GM12878 (cell line): ENCODE results near the gene PLEKHO1. TPM values are rescaled to one million over a fixed set of nuclear protein-coding genes. Genes with fewer than 3 reads are reported as not detected.

Experiments
- BRCA1 ChIP-seq: IDR thresholded peaks from 2 replicates; pipeline ENCODE4 v1.6.1; 2011; ENCODE audit warnings: low read depth, low read length, improper control_type of control experiment
- CREB1 ChIP-seq: IDR thresholded peaks from 2 replicates; pipeline ENCODE4 v1.6.1; 2012; ENCODE audit warnings: low read depth, mild to moderate bottlenecking, inconsistent platforms
- GATAD2B ChIP-seq: fragments of 450-650 bp; conservative IDR thresholded peaks from 2 replicates; pipeline ENCODE4 v1.6.1; 2017; ENCODE audit warnings: low read depth, mild to moderate bottlenecking, moderate library complexity
- KLF5 ChIP-seq: fragments of 450-650 bp; IDR thresholded peaks from 2 replicates; pipeline ENCODE4 v1.6.1; 2014; ENCODE audit warnings: mild to moderate bottlenecking; ENCODE audit not compliant: partially characterized antibody
- NFYB ChIP-seq: IDR thresholded peaks from 2 replicates; pipeline ENCODE4 v1.6.1; 2011; ENCODE audit warnings: low read depth, mild to moderate bottlenecking, low read length, improper control_type of control experiment, moderate library complexity; ENCODE audit not compliant: insufficient read depth
- POLR2AphosphoS2 ChIP-seq: IDR thresholded peaks from 2 replicates; pipeline ENCODE4 v1.6.1; 2011; ENCODE audit warnings: low read depth, mild to moderate bottlenecking, low read length, improper control_type of control experiment, moderate library complexity
- SMAD1 ChIP-seq: fragments of 450-650 bp; IDR thresholded peaks from 2 replicates; pipeline ENCODE4 v1.6.1; 2018; ENCODE audit warnings: mild to moderate bottlenecking, low read depth; ENCODE audit not compliant: partially characterized antibody
- SPI1 ChIP-seq: IDR thresholded peaks from 2 replicates; pipeline ENCODE4 v1.6.1; 2011; ENCODE audit warnings: low read depth, mild to moderate bottlenecking, low read length, moderate library complexity, borderline replicate concordance; ENCODE audit not compliant: insufficient read depth
- SREBF2 ChIP-seq: IDR thresholded peaks from 2 replicates; pipeline ENCODE4 v1.6.1; 2012; ENCODE audit warnings: mild to moderate bottlenecking, low read length
- STAT1 ChIP-seq: fragments of 450-650 bp; conservative IDR thresholded peaks from 2 replicates; pipeline ENCODE4 v1.6.1; 2014; ENCODE audit warnings: antibody characterized with exemption, mild to moderate bottlenecking
- STAT3 ChIP-seq: IDR thresholded peaks from 2 replicates; pipeline ENCODE4 v1.6.1; 2011; ENCODE audit warnings: low read depth, low read length, improper control_type of control experiment
- TARDBP ChIP-seq: IDR thresholded peaks from 2 replicates; pipeline ENCODE4 v1.6.1; 2016; ENCODE audit warnings: borderline replicate concordance
- WRNIP1 ChIP-seq: IDR thresholded peaks from 2 replicates; pipeline ENCODE4 v1.6.1; 2011; ENCODE audit warnings: low read depth, low read length, improper control_type of control experiment, borderline replicate concordance
- ZNF24 ChIP-seq: fragments of 450-650 bp; IDR thresholded peaks from 2 replicates; pipeline ENCODE4 v1.6.1; 2017; ENCODE audit warnings: antibody characterized with exemption, mild to moderate bottlenecking
- polyA plus RNA-seq, 11 experiments: library from polyadenylated mRNA; depleted of rRNA in 4 of 11; unstranded in 6 of 11; stranded (reverse) in 5 of 11; fragments of >200 nt; fragmentation: Nextera tagmentation in 4 of 11; fragmentation: Illumina TruSeq in 1 of 11; extraction: Ambion mirVana in 4 of 11; extraction: Trizol in 1 of 11; gene quantifications; 1 replicate in 1 of 11; 2 replicates in 10 of 11; pipeline versions ENCODE4 v1.2.1 to v1.2.3, GENCODE V29; 2011 to 2016; ENCODE audit warnings: inconsistent platforms in 2 of 11, missing spikeins in 2 of 11, low read depth in 1 of 11
- total RNA-seq, 4 experiments: library from RNA; depleted of rRNA in 3 of 4; stranded (reverse); fragments of >200 nt in 3 of 4; fragmentation: Illumina TruSeq in 1 of 4; extraction: Trizol in 1 of 4; gene quantifications; 2 replicates each; pipeline versions ENCODE4 v1.2.1 to v1.2.3, GENCODE V29; 2013 to 2021
- TF ChIP-seq, protein P1 (sequence below): fragments of 450-650 bp; IDR thresholded peaks from 2 replicates; pipeline ENCODE4 v1.6.1; 2018; ENCODE audit warnings: borderline replicate concordance, mild to moderate bottlenecking; ENCODE audit not compliant: partially characterized antibody
- TF ChIP-seq, protein P2 (sequence below): fragments of 450-650 bp; IDR thresholded peaks from 2 replicates; pipeline ENCODE4 v1.6.1; 2017; ENCODE audit warnings: borderline replicate concordance
- TF ChIP-seq, protein P3 (sequence below): fragments of 450-650 bp; IDR thresholded peaks from 2 replicates; pipeline ENCODE4 v1.6.1; 2017; ENCODE audit warnings: antibody characterized with exemption, mild to moderate bottlenecking, moderate library complexity
- TF ChIP-seq, protein P4 (sequence below): fragments of 450-650 bp; IDR thresholded peaks from 2 replicates; pipeline ENCODE4 v1.6.1; 2018; ENCODE audit warnings: mild to moderate bottlenecking, low read depth, moderate library complexity; ENCODE audit not compliant: partially characterized antibody

The PLEKHO1 gene
- total and polyA plus RNA-seq, 10 of the 15 experiments (the other 5 are each of a cell fraction or from before 2014, with no cell fraction given): 5.3 to 184 (median 88.8) TPM

DNA sequence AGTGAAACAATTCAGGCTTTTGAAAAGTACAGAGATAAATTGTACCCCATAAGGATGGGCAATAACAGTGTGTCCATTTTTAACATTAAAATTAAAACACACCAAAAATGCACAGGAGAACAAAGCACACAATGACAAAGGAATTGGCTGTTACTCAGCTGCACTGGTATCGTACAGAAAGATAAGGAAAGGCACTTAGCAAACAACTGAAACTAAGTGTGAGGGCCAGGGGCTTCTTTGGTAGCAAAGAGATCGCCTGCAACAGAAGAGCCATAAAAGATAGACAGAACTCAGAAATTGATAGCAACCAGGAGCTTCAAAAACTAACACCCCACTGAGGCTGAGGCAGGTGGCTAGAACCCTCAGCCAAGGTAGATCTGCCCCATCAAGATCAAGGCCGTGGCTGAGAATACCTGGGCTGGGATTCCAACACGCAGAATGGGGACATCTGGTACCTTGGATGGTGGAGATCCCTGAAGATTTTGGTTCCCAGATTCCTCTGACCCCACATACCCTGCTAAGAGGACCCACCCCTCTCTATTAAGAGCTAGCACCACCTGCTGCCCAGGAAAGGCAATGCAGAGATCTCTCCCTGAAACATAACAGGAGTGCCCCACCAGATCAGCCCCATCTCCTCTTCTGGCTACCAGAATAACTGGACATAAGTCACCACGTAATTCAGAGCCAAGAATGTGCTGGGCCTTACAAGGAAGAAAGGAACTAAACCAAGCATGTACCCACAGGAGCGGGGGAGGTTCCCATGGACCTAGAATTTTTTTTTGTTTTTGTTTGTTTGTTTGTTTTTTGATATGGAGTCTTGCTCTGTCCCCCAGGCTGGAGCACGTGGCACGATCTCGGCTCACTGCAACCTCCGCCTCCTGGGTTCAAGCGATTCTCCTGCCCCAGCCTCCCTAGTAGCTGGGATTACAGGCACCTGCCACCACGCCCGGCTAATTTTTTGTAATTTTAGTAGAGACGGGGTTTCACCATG is 16.2 kb downstream of the PLEKHO1 start (continued):
- TF ChIP-seq TARDBP (no peak), STAT3 (no peak), ZNF24 (no peak), SMAD1 (no peak), NFYB (no peak), CREB1 (no peak), SREBF2 (no peak), SPI1 (no peak), GATAD2B (0 out of 2 replicates have a peak, but pooled peaks have one; percentile 36), POLR2AphosphoS2 (no peak), WRNIP1 (no peak), KLF5 (no peak), STAT1 (0 out of 2 replicates have a peak, but pooled peaks have one; percentile 47), BRCA1 (no peak)
- TF ChIP-seq, protein P1, sequence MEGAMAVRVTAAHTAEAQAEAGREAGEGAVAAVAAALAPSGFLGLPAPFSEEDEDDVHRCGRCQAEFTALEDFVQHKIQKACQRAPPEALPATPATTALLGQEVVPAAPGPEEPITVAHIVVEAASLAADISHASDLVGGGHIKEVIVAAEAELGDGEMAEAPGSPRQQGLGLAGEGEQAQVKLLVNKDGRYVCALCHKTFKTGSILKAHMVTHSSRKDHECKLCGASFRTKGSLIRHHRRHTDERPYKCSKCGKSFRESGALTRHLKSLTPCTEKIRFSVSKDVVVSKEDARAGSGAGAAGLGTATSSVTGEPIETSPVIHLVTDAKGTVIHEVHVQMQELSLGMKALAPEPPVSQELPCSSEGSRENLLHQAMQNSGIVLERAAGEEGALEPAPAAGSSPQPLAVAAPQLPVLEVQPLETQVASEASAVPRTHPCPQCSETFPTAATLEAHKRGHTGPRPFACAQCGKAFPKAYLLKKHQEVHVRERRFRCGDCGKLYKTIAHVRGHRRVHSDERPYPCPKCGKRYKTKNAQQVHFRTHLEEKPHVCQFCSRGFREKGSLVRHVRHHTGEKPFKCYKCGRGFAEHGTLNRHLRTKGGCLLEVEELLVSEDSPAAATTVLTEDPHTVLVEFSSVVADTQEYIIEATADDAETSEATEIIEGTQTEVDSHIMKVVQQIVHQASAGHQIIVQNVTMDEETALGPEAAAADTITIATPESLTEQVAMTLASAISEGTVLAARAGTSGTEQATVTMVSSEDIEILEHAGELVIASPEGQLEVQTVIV: no peak
- TF ChIP-seq, protein P2, sequence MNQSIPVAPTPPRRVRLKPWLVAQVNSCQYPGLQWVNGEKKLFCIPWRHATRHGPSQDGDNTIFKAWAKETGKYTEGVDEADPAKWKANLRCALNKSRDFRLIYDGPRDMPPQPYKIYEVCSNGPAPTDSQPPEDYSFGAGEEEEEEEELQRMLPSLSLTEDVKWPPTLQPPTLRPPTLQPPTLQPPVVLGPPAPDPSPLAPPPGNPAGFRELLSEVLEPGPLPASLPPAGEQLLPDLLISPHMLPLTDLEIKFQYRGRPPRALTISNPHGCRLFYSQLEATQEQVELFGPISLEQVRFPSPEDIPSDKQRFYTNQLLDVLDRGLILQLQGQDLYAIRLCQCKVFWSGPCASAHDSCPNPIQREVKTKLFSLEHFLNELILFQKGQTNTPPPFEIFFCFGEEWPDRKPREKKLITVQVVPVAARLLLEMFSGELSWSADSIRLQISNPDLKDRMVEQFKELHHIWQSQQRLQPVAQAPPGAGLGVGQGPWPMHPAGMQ: no peak
- TF ChIP-seq, protein P3, sequence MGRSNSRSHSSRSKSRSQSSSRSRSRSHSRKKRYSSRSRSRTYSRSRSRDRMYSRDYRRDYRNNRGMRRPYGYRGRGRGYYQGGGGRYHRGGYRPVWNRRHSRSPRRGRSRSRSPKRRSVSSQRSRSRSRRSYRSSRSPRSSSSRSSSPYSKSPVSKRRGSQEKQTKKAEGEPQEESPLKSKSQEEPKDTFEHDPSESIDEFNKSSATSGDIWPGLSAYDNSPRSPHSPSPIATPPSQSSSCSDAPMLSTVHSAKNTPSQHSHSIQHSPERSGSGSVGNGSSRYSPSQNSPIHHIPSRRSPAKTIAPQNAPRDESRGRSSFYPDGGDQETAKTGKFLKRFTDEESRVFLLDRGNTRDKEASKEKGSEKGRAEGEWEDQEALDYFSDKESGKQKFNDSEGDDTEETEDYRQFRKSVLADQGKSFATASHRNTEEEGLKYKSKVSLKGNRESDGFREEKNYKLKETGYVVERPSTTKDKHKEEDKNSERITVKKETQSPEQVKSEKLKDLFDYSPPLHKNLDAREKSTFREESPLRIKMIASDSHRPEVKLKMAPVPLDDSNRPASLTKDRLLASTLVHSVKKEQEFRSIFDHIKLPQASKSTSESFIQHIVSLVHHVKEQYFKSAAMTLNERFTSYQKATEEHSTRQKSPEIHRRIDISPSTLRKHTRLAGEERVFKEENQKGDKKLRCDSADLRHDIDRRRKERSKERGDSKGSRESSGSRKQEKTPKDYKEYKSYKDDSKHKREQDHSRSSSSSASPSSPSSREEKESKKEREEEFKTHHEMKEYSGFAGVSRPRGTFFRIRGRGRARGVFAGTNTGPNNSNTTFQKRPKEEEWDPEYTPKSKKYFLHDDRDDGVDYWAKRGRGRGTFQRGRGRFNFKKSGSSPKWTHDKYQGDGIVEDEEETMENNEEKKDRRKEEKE: no peak
- TF ChIP-seq, protein P4, sequence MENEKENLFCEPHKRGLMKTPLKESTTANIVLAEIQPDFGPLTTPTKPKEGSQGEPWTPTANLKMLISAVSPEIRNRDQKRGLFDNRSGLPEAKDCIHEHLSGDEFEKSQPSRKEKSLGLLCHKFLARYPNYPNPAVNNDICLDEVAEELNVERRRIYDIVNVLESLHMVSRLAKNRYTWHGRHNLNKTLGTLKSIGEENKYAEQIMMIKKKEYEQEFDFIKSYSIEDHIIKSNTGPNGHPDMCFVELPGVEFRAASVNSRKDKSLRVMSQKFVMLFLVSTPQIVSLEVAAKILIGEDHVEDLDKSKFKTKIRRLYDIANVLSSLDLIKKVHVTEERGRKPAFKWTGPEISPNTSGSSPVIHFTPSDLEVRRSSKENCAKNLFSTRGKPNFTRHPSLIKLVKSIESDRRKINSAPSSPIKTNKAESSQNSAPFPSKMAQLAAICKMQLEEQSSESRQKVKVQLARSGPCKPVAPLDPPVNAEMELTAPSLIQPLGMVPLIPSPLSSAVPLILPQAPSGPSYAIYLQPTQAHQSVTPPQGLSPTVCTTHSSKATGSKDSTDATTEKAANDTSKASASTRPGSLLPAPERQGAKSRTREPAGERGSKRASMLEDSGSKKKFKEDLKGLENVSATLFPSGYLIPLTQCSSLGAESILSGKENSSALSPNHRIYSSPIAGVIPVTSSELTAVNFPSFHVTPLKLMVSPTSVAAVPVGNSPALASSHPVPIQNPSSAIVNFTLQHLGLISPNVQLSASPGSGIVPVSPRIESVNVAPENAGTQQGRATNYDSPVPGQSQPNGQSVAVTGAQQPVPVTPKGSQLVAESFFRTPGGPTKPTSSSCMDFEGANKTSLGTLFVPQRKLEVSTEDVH: no peak
